MM.1S (cell line): Measurements from ENCODE around the gene FECH.

Experiments used
- DNase-seq: peaks from one replicate; pipeline ENCODE4 v3.0.0-alpha.2; 2015
- H2AFZ ChIP-seq: fragments of 300-600 bp; sonication (generic); 2 replicates; pipeline ENCODE4 v1.6.0; 2016; ENCODE audit warnings: antibody characterized with exemption, low read length
- H3F3A ChIP-seq: fragments of 300-600 bp; sonication (generic); 2 replicates; pipeline ENCODE4 v1.6.1; 2016; ENCODE audit warnings: mild to moderate bottlenecking, antibody characterized with exemption, low read length, moderate library complexity, mixed read lengths; ENCODE audit not compliant: insufficient read depth
- H3K27ac ChIP-seq: fragments of 300-600 bp; sonication (generic); 2 replicates; pipeline ENCODE4 v1.5.1; 2016; ENCODE audit warnings: mild to moderate bottlenecking, low read length
- H3K27me3 ChIP-seq: fragments of 300-600 bp; sonication (generic); replicated peaks from 2 replicates; pipeline ENCODE4 v1.6.0; 2016; ENCODE audit warnings: low read length; ENCODE audit not compliant: insufficient read depth
- H3K36me3 ChIP-seq: fragments of 300-600 bp; sonication (generic); replicated peaks from 2 replicates; pipeline ENCODE4 v1.6.1; 2016; ENCODE audit warnings: mild to moderate bottlenecking, low read length, mixed read lengths; ENCODE audit not compliant: insufficient read depth
- H3K4me1 ChIP-seq: fragments of 300-600 bp; sonication (generic); 2 replicates; pipeline ENCODE4 v1.6.1; 2016; ENCODE audit warnings: low read length, mixed read lengths
- H3K4me2 ChIP-seq: fragments of 300-600 bp; sonication (generic); 2 replicates; pipeline ENCODE4 v1.6.0; 2016; ENCODE audit warnings: low read depth, low read length
- H3K4me3 ChIP-seq: fragments of 300-600 bp; sonication (generic); 2 replicates; pipeline ENCODE4 v1.5.1; 2016; ENCODE audit warnings: low read length, mixed read lengths
- H3K79me2 ChIP-seq: fragments of 300-600 bp; sonication (generic); 2 replicates; pipeline ENCODE4 v1.6.1; 2016; ENCODE audit warnings: mixed run types, low read length, mixed read lengths
- H3K9ac ChIP-seq: fragments of 300-600 bp; sonication (generic); 2 replicates; pipeline ENCODE4 v1.6.1; 2016; ENCODE audit warnings: low read length, mixed read lengths
- H3K9me2 ChIP-seq: fragments of 300-600 bp; sonication (generic); replicated peaks from 2 replicates; pipeline ENCODE4 v1.6.1; 2016; ENCODE audit warnings: mild to moderate bottlenecking, low read length, mixed read lengths; ENCODE audit not compliant: insufficient read depth
- H3K9me3 ChIP-seq: fragments of 300-600 bp; sonication (generic); replicated peaks from 2 replicates; pipeline ENCODE4 v1.6.1; 2016; ENCODE audit warnings: mild to moderate bottlenecking, low read length, mixed read lengths; ENCODE audit not compliant: insufficient read depth
- H4K20me1 ChIP-seq: fragments of 300-600 bp; sonication (generic); 2 replicates; pipeline ENCODE4 v1.6.1; 2016; ENCODE audit warnings: mild to moderate bottlenecking, low read length, moderate library complexity, mixed read lengths; ENCODE audit not compliant: insufficient read depth
- CTCF ChIP-seq: fragments of 300-600 bp; sonication (generic); IDR thresholded peaks from 2 replicates; pipeline ENCODE4 v1.5.1; 2016; ENCODE audit warnings: antibody characterized with exemption, low read length, mixed read lengths
- EZH2 ChIP-seq: fragments of 300-600 bp; sonication (generic); optimal IDR thresholded peaks from 2 replicates; pipeline ENCODE3; 2017; ENCODE audit warnings: low read depth, mild to moderate bottlenecking, antibody characterized with exemption, low read length, mixed read lengths
- EZH2phosphoT487 ChIP-seq: fragments of 300-600 bp; sonication (generic); IDR thresholded peaks from 2 replicates; pipeline ENCODE4 v1.6.1; 2018; ENCODE audit warnings: antibody characterized with exemption, low read length

Gene FECH

DNA sequence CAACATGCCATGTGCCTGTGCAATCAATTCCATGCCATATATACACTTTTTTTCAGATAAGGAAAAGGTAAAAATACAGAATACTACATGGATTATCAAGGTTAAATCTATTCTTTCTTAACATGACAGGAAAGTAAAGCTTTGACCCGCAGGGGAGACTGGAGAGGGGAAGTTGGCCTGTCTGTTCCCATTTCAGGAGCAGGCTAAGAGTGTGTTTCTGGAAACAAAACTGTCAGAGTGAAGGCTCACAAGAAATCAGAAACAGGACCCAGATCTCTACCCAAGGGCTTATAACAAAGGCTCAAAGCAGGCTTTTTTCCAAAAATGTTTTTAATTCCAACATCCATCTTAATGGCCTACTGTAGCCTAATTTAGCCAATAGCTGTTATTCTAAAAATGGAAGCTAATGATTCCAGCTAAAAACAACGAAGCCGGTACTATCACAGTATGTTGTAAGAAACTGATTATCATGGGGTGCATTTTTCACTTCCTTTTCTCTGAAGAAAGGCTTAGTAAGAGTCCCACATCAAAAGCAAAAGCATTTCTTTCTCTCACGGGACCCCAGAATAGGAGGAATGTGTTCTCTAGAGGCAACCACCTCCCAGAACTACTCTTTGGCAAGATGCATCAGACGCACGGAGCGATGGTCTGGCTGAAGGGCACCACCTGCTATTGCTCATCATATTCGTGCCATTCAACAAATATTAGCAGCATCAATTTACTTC lies 41.4 kb downstream of the FECH start:
- TF ChIP-seq EZH2phosphoT487 (no peak), EZH2 (no peak), CTCF (no peak)
- H3K79me2 ChIP-seq, result no peaks in the 10 kb centered on the region
- H3K36me3 ChIP-seq, result no peaks in the 10 kb centered on the region
- no peaks in the 10 kb centered on the region for H3K9me2 ChIP-seq
- peak overlapping the region; percentile 59; the same call in 1 of the 2 replicates for H3K27ac ChIP-seq
- DNase-seq, result peak; percentile 84
- no peak overlapping the region for H3K9ac ChIP-seq
- H3K4me3 ChIP-seq, result peak overlapping the region; percentile 13; the same call in 1 of the 2 replicates
- H3F3A ChIP-seq, result peaks cover 17% of the 10 kb centered on the region
- peaks cover 20% of the 10 kb centered on the region for H3K4me1 ChIP-seq
- peak overlapping the region; percentile 56 for H3K4me2 ChIP-seq
- H2AFZ ChIP-seq, result peak overlapping the region; percentile 29; the same call in 1 of the 2 replicates
- no peaks in the 10 kb centered on the region for H3K27me3 ChIP-seq
- H4K20me1 ChIP-seq, result no peaks in the 10 kb centered on the region
- H3K9me3 ChIP-seq, result no peaks in the 10 kb centered on the region

- Histone ChIP-seq H3K9ac (no peak overlapping the region), H3K4me1 (peaks cover 20% of the 10 kb centered on the region), H4K20me1 (no peaks in the 10 kb centered on the region), H3K79me2 (no peaks in the 10 kb centered on the region), H3K27ac (no peak overlapping the region), H3K27me3 (no peaks in the 10 kb centered on the region), H3K4me2 (no peak overlapping the region), H3K36me3 (no peaks in the 10 kb centered on the region), H2AFZ (no peak overlapping the region), H3F3A (peaks cover 17% of the 10 kb centered on the region), H3K9me2 (no peaks in the 10 kb centered on the region), H3K9me3 (no peaks in the 10 kb centered on the region), H3K4me3 (no peak overlapping the region)
- no peak for DNase-seq
- no peak for TF ChIP-seq EZH2
- no peak for TF ChIP-seq EZH2phosphoT487
- TF ChIP-seq CTCF, result no peak
Observed at GRCh38 chr18:57543560-57543959, 42.9 kb downstream of the FECH start.

DNA sequence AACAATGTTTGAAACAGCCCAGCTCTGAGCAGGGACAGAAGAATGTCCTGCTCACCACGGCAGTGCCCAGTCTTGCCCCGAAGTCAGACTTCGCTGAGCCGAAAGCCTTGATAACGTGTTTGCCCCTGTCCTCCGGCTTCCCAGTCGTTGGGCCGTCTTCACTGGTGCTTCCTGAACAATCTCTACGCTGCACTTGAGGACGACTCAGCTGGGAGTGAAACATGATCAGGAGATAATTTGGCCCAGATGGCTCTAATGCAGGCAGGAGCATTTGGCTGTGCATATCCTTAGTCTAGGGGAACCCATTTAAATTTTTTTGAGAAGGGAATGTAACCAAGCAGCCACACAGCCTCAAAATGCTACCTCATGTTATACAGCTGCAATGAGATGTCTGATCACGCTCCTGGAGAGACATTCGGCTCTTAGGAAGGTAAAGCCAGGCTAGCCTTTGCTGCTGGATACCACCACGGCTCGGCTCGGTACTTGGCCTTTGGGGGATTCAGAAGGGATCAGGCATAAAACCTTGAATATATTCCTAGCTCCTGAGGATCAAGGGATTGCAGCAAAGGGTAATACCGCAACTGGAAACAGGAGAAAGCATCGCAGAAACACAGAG lies 43.6 kb downstream of the FECH start:
- no peaks in the 10 kb centered on the region for H3K79me2 ChIP-seq
- no peak for DNase-seq
- no peak overlapping the region for H2AFZ ChIP-seq
- H3K9ac ChIP-seq, result no peak overlapping the region
- H3F3A ChIP-seq, result peaks cover 17% of the 10 kb centered on the region
- peaks cover 20% of the 10 kb centered on the region for H3K4me1 ChIP-seq
- no peaks in the 10 kb centered on the region for H3K36me3 ChIP-seq
- TF ChIP-seq EZH2phosphoT487, result no peak
- no peak for TF ChIP-seq EZH2
- TF ChIP-seq CTCF, result no peak
- no peaks in the 10 kb centered on the region for H3K9me3 ChIP-seq
- H3K27me3 ChIP-seq, result no peaks in the 10 kb centered on the region
- no peaks in the 10 kb centered on the region for H4K20me1 ChIP-seq
- H3K9me2 ChIP-seq, result no peaks in the 10 kb centered on the region
- no peak overlapping the region for H3K27ac ChIP-seq
- no peak overlapping the region for H3K4me2 ChIP-seq
- no peak overlapping the region for H3K4me3 ChIP-seq
